CD4-positive, alpha-beta T cell (primary cell): ENCODE results near the gene UBN2. TPM values are rescaled to one million over a fixed set of nuclear protein-coding genes. Genes with fewer than 3 reads are reported as not detected.

ENCODE experiments used
- ATAC-seq: fragments of 200-7000 bp; cut with Tn5 transposase; one replicate; pipeline ENCODE4 v1.10.0; 2022; ENCODE audit warnings: mild to moderate bottlenecking; ENCODE audit not compliant: poor library complexity
- CTCF ChIA-PET: fragments of 350-600 bp; sonication (Branson Sonifier 250); formaldehyde crosslinking; loops from one replicate; lab custom pipeline; 2021; ENCODE audit warnings: antibody characterized with exemption, inconsistent platforms; lab: Charles Lee
- POLR2A ChIA-PET: fragments of 350-600 bp; sonication (Branson Sonifier 250); formaldehyde crosslinking; loops from one replicate; lab custom pipeline; 2021; ENCODE audit warnings: antibody characterized with exemption, inconsistent platforms; lab: Charles Lee
- DNase-seq, 14 experiments: peaks; one replicate each; pipeline ENCODE4 v3.0.0-alpha.2; 2013 to 2020; ENCODE audit warnings: mixed read lengths in 2 of 14
- H3K27ac ChIP-seq, 2 donors: one replicate each; pipeline versions ENCODE4 v1.5.1 to v1.7.0; 2013; ENCODE audit warnings: low read length in 2 of 2, low read depth in 1 of 2, mild to moderate bottlenecking in 1 of 2
- H3K27me3 ChIP-seq, 2 experiments: 1 replicate in 1 of 2; 2 replicates in 1 of 2; pipeline versions ENCODE4 v1.6.1 to v1.7.0; 2013; ENCODE audit warnings: low read length in 2 of 2, control low read depth in 1 of 2, mild to moderate bottlenecking in 1 of 2, moderate library complexity in 1 of 2; ENCODE audit not compliant: insufficient read depth in 2 of 2, control insufficient read depth in 1 of 2
- H3K36me3 ChIP-seq: one replicate; pipeline ENCODE4 v1.6.1; 2013; ENCODE audit warnings: low read length, control low read depth; ENCODE audit not compliant: insufficient read depth
- H3K4me1 ChIP-seq: one replicate; pipeline ENCODE4 v1.6.1; 2013; ENCODE audit warnings: low read length, control low read depth; ENCODE audit not compliant: insufficient read depth
- H3K4me3 ChIP-seq: one replicate; pipeline ENCODE4 v1.5.1; 2013; ENCODE audit warnings: mild to moderate bottlenecking, low read length, moderate library complexity
- H3K9me3 ChIP-seq, 2 experiments: 1 replicate in 1 of 2; 2 replicates in 1 of 2; pipeline versions ENCODE4 v1.6.1 to v1.7.0; 2013; ENCODE audit warnings: low read length in 2 of 2, mild to moderate bottlenecking in 2 of 2, control low read depth in 1 of 2, moderate library complexity in 1 of 2; ENCODE audit not compliant: control insufficient read depth in 1 of 2, insufficient read depth in 1 of 2
- H3K27ac Mint-ChIP-seq: one replicate; pipeline ENCODE4 v1.8.0; 2020; ENCODE audit warnings: mixed read lengths
- H3K27me3 Mint-ChIP-seq: one replicate; pipeline ENCODE4 v1.8.0; 2021; ENCODE audit warnings: mixed read lengths
- H3K36me3 Mint-ChIP-seq: one replicate; pipeline ENCODE4 v1.8.0; 2021; ENCODE audit warnings: low read depth, mixed read lengths
- H3K4me1 Mint-ChIP-seq: one replicate; pipeline ENCODE4 v1.8.0; 2021; ENCODE audit warnings: low read depth, mixed read lengths
- H3K4me3 Mint-ChIP-seq: one replicate; pipeline ENCODE4 v1.8.0; 2020; ENCODE audit warnings: mild to moderate bottlenecking, mixed read lengths
- H3K9me3 Mint-ChIP-seq: one replicate; pipeline ENCODE4 v1.8.0; 2020; ENCODE audit warnings: mixed read lengths
- CTCF ChIP-seq: fragments of 200-600 bp; IDR thresholded peaks from one replicate; pipeline ENCODE4 v1.8.0; 2022; ENCODE audit warnings: antibody characterized with exemption, mild to moderate bottlenecking
- intact Hi-C, 2 experiments: fragments of 100-400 bp; cut with DNase I in 1 of 2; cut with micrococcal nuclease in 1 of 2; formaldehyde crosslinking; loops; one replicate each; pipeline versions ENCODE4 v1.15.1 to v1.9.0; 2023 to 2025; cut with DNase I, micrococcal nuclease
- total RNA-seq, 174 experiments: library from RNA in 2 of 174; stranded (reverse) in 2 of 174; gene quantifications; one replicate each; pipeline ENCODE4 v1.2.3 and lab custom pipeline; 2021 to 2026

The UBN2 gene
- total RNA-seq, 2 experiments from 2014 or later, result 9.6 to 13.3 TPM

DNA sequence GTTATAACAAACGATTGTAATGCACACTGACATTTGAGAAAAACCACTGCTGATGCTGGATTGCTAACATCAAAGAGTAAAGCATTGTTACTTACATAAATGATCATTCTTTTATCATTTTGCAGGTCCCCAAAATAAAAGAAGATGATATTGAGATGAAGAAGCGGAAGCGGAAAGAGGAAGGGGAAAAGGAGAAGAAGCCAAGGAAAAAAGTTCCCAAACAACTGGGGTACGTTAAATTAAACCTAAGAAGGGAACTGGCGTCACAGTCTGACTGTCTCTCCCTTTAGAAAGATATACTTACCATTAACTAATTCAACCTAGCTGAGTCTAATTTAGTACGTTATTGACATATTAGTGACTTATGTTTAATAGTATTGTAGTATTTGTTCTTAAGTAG is 28.1 kb downstream of the UBN2 start:
- POLR2A ChIA-PET, result no interaction called here
- H3K4me1 ChIP-seq, result no peaks in the 10 kb centered on the region
- no peaks in the 10 kb centered on the region for H3K4me1 Mint-ChIP-seq
- no peak overlapping the region for H3K27ac ChIP-seq
- no peak overlapping the region for H3K27ac Mint-ChIP-seq
- CTCF ChIA-PET, result no interaction called here
- peaks cover 76% of the 10 kb centered on the region for H3K36me3 Mint-ChIP-seq
- DNase-seq (no peak), ATAC-seq (no peak)
- TF ChIP-seq CTCF, result no peak
- peaks cover 50% of the 10 kb centered on the region for H3K36me3 ChIP-seq
- intact Hi-C loops, result no loop called here
- no peaks in the 10 kb centered on the region for H3K27me3 Mint-ChIP-seq
- H3K4me3 Mint-ChIP-seq, result no peak overlapping the region
- H3K9me3 Mint-ChIP-seq, result no peaks in the 10 kb centered on the region
- no peaks in the 10 kb centered on the region for H3K27me3 ChIP-seq
- no peak overlapping the region for H3K4me3 ChIP-seq
- no peaks in the 10 kb centered on the region for H3K9me3 ChIP-seq

- Histone ChIP-seq H3K4me1 (no peaks in the 10 kb centered on the region), H3K27me3 (no peaks in the 10 kb centered on the region), H3K27ac (no peak overlapping the region), H3K4me3 (no peak overlapping the region), H3K9me3 (no peaks in the 10 kb centered on the region), H3K36me3 (peaks cover 70% of the 10 kb centered on the region)
- Mint-ChIP-seq H3K27ac (no peak overlapping the region), H3K27me3 (no peaks in the 10 kb centered on the region), H3K4me3 (no peak overlapping the region), H3K4me1 (no peaks in the 10 kb centered on the region), H3K9me3 (no peaks in the 10 kb centered on the region), H3K36me3 (peaks cover 77% of the 10 kb centered on the region)
- no peak for TF ChIP-seq CTCF
- POLR2A ChIA-PET, result no interaction called here
- intact Hi-C loops, result no loop called here
- ATAC-seq, result no peak
- CTCF ChIA-PET, result interaction anchor here (0.6 kb wide), 1 partner anchor 92 kb away, joined by 4 read pairs; no protein-coding TSS in a partner anchor
- no peak for DNase-seq
Measured at GRCh38 chr7:139264220-139264619, 33.2 kb downstream of the UBN2 start.

GRCh38 chr7:139265673-139266072 is 34.6 kb downstream of the UBN2 start:
- H3K36me3 Mint-ChIP-seq, result peaks cover 75% of the 10 kb centered on the region
- POLR2A ChIA-PET, result no interaction called here

More at GRCh38 chr7:139265673-139266072, 34.6 kb downstream of the UBN2 start:
- Histone ChIP-seq H3K9me3 (no peaks in the 10 kb centered on the region), H3K27me3 (no peaks in the 10 kb centered on the region), H3K4me3 (no peak overlapping the region), H3K36me3 (peaks cover 69% of the 10 kb centered on the region), H3K27ac (no peak overlapping the region), H3K4me1 (no peaks in the 10 kb centered on the region)
- Mint-ChIP-seq H3K4me3 (no peak overlapping the region), H3K27me3 (no peaks in the 10 kb centered on the region), H3K9me3 (no peaks in the 10 kb centered on the region), H3K4me1 (no peaks in the 10 kb centered on the region), H3K27ac (no peak overlapping the region)
- CTCF ChIA-PET, result interaction anchor here (0.8 kb wide), 1 partner anchor 21 kb away, joined by 6 read pairs; no protein-coding TSS in a partner anchor
- TF ChIP-seq CTCF, result no peak
- ATAC-seq (no peak), DNase-seq (no peak)
- intact Hi-C loops, result no loop called here
